NCI-H2171 (cell line): ENCODE data around the gene SCAMP5.

Experiments used
- DNase-seq: peaks from one replicate; lab custom pipeline; 2025; lab: John Stamatoyannopoulos, UW

The SCAMP5 gene

GRCh38 chr15:74995182-74995778, at the start of gene SCAMP5:
TSS of gene SCAMP5 (plus strand) at chr15:74995563. CDS start at chr15:75011840, 16,277 bp downstream.
- DNase-seq, result peak; percentile 98

GRCh38 chr15:74950078-74950908, 45.1 kb upstream of the SCAMP5 start:
- DNase-seq, result peak; percentile 27

GRCh38 chr15:74951006-74951405, 44.4 kb upstream of the SCAMP5 start:
- no peak for DNase-seq

- no peak for DNase-seq
Measured at GRCh38 chr15:74954515-74954914, 40.8 kb upstream of the SCAMP5 start.

- no peak for DNase-seq
Measured at GRCh38 chr15:74955017-74955416, 40.3 kb upstream of the SCAMP5 start.

- no peak for DNase-seq
Measured at GRCh38 chr15:74955796-74956647, 39.3 kb upstream of the SCAMP5 start.

- DNase-seq, result peak; percentile 38
Measured at GRCh38 chr15:74956648-74957475, 38.5 kb upstream of the SCAMP5 start, which contains the start of gene RPP25. TSS of gene RPP25 (minus strand) at chr15:74956772. CDS start at chr15:74956583, 189 bp downstream.

- peak; percentile 18 for DNase-seq
Measured at GRCh38 chr15:74957476-74958035, 37.8 kb upstream of the SCAMP5 start.

GRCh38 chr15:74958320-74958907, 36.9 kb upstream of the SCAMP5 start:
- DNase-seq, result peak; percentile 55

- DNase-seq, result no peak
Measured at GRCh38 chr15:74958908-74959585, 36.3 kb upstream of the SCAMP5 start.

GRCh38 chr15:74959586-74959939, 35.8 kb upstream of the SCAMP5 start:
- DNase-seq, result no peak

- DNase-seq, result no peak
Measured at GRCh38 chr15:74960286-74960685, 35.1 kb upstream of the SCAMP5 start.

GRCh38 chr15:74960995-74961588, 34.3 kb upstream of the SCAMP5 start:
- DNase-seq, result no peak

- no peak for DNase-seq
Measured at GRCh38 chr15:74961616-74962015, 33.7 kb upstream of the SCAMP5 start.

GRCh38 chr15:74962219-74962618, 33.1 kb upstream of the SCAMP5 start:
- no peak for DNase-seq

- DNase-seq, result no peak
Measured at GRCh38 chr15:74962671-74963070, 32.7 kb upstream of the SCAMP5 start.

- DNase-seq, result no peak
Measured at GRCh38 chr15:74963213-74963612, 32.1 kb upstream of the SCAMP5 start.

GRCh38 chr15:74964794-74965193, 30.6 kb upstream of the SCAMP5 start:
- no peak for DNase-seq

GRCh38 chr15:74967670-74968069, 27.7 kb upstream of the SCAMP5 start:
- DNase-seq, result no peak

- DNase-seq, result no peak
Measured at GRCh38 chr15:74976159-74976558, 19.2 kb upstream of the SCAMP5 start.
